ENCODE data around the gene PFDN6.

DNA sequence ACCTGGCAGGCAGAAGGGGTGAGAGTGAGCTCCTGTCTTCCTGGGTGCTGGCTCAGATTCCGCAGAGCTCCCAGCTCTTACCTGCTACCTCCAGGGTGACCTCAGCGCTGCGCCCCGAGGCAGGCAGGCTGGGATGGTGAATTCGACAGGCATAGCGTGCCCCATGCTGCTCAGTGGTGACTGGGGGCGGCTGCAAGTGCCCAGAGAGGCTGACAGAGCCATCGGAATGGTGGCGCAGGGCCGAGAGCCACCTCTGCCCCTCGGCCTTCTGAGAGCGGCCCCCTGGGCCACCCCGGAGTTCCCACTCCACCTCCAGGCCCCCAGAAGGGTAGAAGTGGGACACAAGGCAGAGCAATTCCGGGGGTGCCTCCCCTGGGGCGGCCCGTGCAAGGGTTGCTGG lies 14.8 kb downstream of the PFDN6 start:
- no peak for TF ChIP-seq YY1 (IDR thresholded peaks at IDR 0.05; ENCODE audit: insufficient read depth, insufficient read length)
- TF ChIP-seq ZNF274 (IDR thresholded peaks at IDR 0.05; ENCODE audit: low read depth, low read length): no peak
- no peak for TF ChIP-seq SUZ12 (IDR thresholded peaks at IDR 0.05; ENCODE audit: extremely low read depth, insufficient read depth, insufficient read length)
